SK-N-SH (cell line): Measurements from ENCODE around the gene PPP4C. TPM values are rescaled to one million over a fixed set of nuclear protein-coding genes. Genes with fewer than 3 reads are reported as not detected.

Experiments
- CTCF ChIA-PET: fragments of 300-600, 350-600 bp; formaldehyde crosslinking; extraction: SDS; loops from one replicate; lab custom pipeline; 2021; lab: Yijun Ruan, JAX
- POLR2A ChIA-PET: fragments of 350-600 bp; sonication (Branson Sonifier 250); formaldehyde crosslinking; extraction: SDS; loops from one replicate; lab custom pipeline; 2020; ENCODE audit warnings: antibody characterized with exemption, inconsistent platforms; lab: Yijun Ruan, JAX
- DNase-seq: peaks from one replicate; pipeline ENCODE4 v3.0.0; 2012
- H2AFZ ChIP-seq: fragments of 200-600 bp; sonication (generic); 2 replicates; pipeline ENCODE4 v1.8.1; 2016; ENCODE audit warnings: antibody characterized with exemption, mild to moderate bottlenecking, low read depth
- H3F3A ChIP-seq: fragments of 200-600 bp; sonication (generic); replicated peaks from 2 replicates; pipeline ENCODE3; 2016; ENCODE audit warnings: antibody characterized with exemption, mild to moderate bottlenecking; ENCODE audit not compliant: insufficient read depth
- H3K27ac ChIP-seq, 2 experiments: fragments of 200-500 bp in 1 of 2; fragments of 200-600 bp in 1 of 2; sonication (Bioruptor generic) in 1 of 2; sonication (generic), shearing (Covaris generic) in 1 of 2; 2 replicates each; pipeline versions ENCODE4 v1.5.1 to v1.6.1; 2014 to 2016; ENCODE audit warnings: low read depth in 2 of 2, inconsistent platforms in 1 of 2, low read length in 1 of 2, mild to moderate bottlenecking in 1 of 2, mixed read lengths in 1 of 2
- H3K27me3 ChIP-seq: fragments of 200-600 bp; sonication (generic), shearing (Covaris generic); 2 replicates; pipeline ENCODE4 v1.6.1; 2016; ENCODE audit warnings: mixed run types; ENCODE audit not compliant: insufficient read depth
- H3K36me3 ChIP-seq, 2 experiments: fragments of 200-500 bp in 1 of 2; fragments of 200-600 bp in 1 of 2; sonication (Bioruptor generic) in 1 of 2; sonication (generic) in 1 of 2; replicated peaks in 1 of 2; 2 replicates each; pipeline versions ENCODE3 to v1.5.1; 2014 to 2016; ENCODE audit warnings: low read length in 1 of 2, mild to moderate bottlenecking in 1 of 2; ENCODE audit not compliant: insufficient read depth in 2 of 2, control insufficient read depth in 1 of 2
- H3K4me1 ChIP-seq, 2 experiments: fragments of 200-500 bp in 1 of 2; fragments of 200-600 bp in 1 of 2; sonication (Bioruptor generic) in 1 of 2; sonication (generic), shearing (Covaris generic) in 1 of 2; 2 replicates each; pipeline versions ENCODE4 v1.5.1 to v1.6.1; 2014 to 2016; ENCODE audit warnings: low read depth in 1 of 2, low read length in 1 of 2, mixed run types in 1 of 2; ENCODE audit not compliant: insufficient read depth in 2 of 2, control insufficient read depth in 1 of 2
- H3K4me2 ChIP-seq: fragments of 200-600 bp; sonication (generic), shearing (Covaris generic); 2 replicates; pipeline ENCODE4 v1.6.1; 2017; ENCODE audit warnings: mixed run types
- H3K4me3 ChIP-seq, 2 experiments: fragments of 200-500 bp in 1 of 2; fragments of 200-600 bp in 1 of 2; sonication (Bioruptor generic) in 1 of 2; sonication (generic), shearing (Covaris generic) in 1 of 2; 2 replicates each; pipeline versions ENCODE4 v1.5.1 to v1.8.1; 2014 to 2016; ENCODE audit warnings: low read depth in 2 of 2, inconsistent platforms in 1 of 2, low read length in 1 of 2, mild to moderate bottlenecking in 1 of 2, mixed read lengths in 1 of 2, moderate library complexity in 1 of 2
- H3K79me2 ChIP-seq: fragments of 200-600 bp; sonication (generic); 2 replicates; pipeline ENCODE4 v1.8.1; 2017; ENCODE audit warnings: mild to moderate bottlenecking; ENCODE audit not compliant: insufficient read depth
- H3K9ac ChIP-seq: fragments of 200-600 bp; sonication (generic); 2 replicates; pipeline ENCODE4 v1.6.1; 2017; ENCODE audit warnings: mixed run types
- H3K9me2 ChIP-seq: fragments of 200-600 bp; sonication (generic); 2 replicates; pipeline ENCODE4 v1.6.1; 2017; ENCODE audit warnings: mixed run types
- H3K9me3 ChIP-seq: fragments of 200-600 bp; sonication (generic); 2 replicates; pipeline ENCODE4 v1.6.1; 2017; ENCODE audit warnings: mixed run types, mild to moderate bottlenecking, moderate library complexity
- H4K20me1 ChIP-seq: fragments of 200-600 bp; sonication (generic); 2 replicates; pipeline ENCODE4 v1.6.1; 2017; ENCODE audit warnings: mild to moderate bottlenecking, mixed run types; ENCODE audit not compliant: insufficient read depth
- EP300 ChIP-seq, 2 experiments: IDR thresholded peaks; 2 replicates each; pipeline versions ENCODE4 v1.4.0 to v1.6.1; 2012; ENCODE audit warnings: borderline replicate concordance in 1 of 2, low read depth in 1 of 2, low read length in 1 of 2
- FOSL2 ChIP-seq: IDR thresholded peaks from 2 replicates; pipeline ENCODE4 v1.4.0; 2012; ENCODE audit warnings: low read depth, mild to moderate bottlenecking, moderate library complexity, borderline replicate concordance
- FOXM1 ChIP-seq: IDR thresholded peaks from 2 replicates; pipeline ENCODE4 v1.4.0; 2012; ENCODE audit warnings: low read depth, mild to moderate bottlenecking
- GABPA ChIP-seq: IDR thresholded peaks from 2 replicates; pipeline ENCODE4 v1.4.0; 2012; ENCODE audit warnings: low read depth, mild to moderate bottlenecking
- JUND ChIP-seq: IDR thresholded peaks from 2 replicates; pipeline ENCODE4 v1.4.0; 2012
- MAX ChIP-seq: IDR thresholded peaks from 2 replicates; pipeline ENCODE4 v1.4.0; 2012; ENCODE audit warnings: low read depth
- NRF1 ChIP-seq: IDR thresholded peaks from 2 replicates; pipeline ENCODE4 v1.6.1; 2012; ENCODE audit warnings: low read depth, mild to moderate bottlenecking, low read length
- POLR2AphosphoS5 ChIP-seq: IDR thresholded peaks from 2 replicates; pipeline ENCODE4 v1.6.1; 2012; ENCODE audit warnings: low read depth, low read length
- REST ChIP-seq: IDR thresholded peaks from 2 replicates; pipeline ENCODE4 v1.6.1; 2012; ENCODE audit warnings: mild to moderate bottlenecking, low read depth, low read length, moderate library complexity
- RFX5 ChIP-seq: IDR thresholded peaks from 2 replicates; pipeline ENCODE4 v1.6.1; 2012; ENCODE audit warnings: mild to moderate bottlenecking, improper control_type of control experiment, low read length
- SIN3A ChIP-seq: IDR thresholded peaks from 2 replicates; pipeline ENCODE4 v1.6.1; 2012; ENCODE audit warnings: low read depth, mild to moderate bottlenecking, low read length, moderate library complexity, borderline replicate concordance
- SMC3 ChIP-seq: IDR thresholded peaks from 2 replicates; pipeline ENCODE4 v1.6.1; 2012; ENCODE audit warnings: low read depth, low read length, improper control_type of control experiment
- WGBS: methylation state at CpG from one replicate; pipeline ENCODE4 v1.1.6; 2017; ENCODE audit warnings: low lambda C conversion rate; 5-methylcytosine and 5-hydroxymethylcytosine counted together
- polyA plus RNA-seq, 3 experiments: library from polyadenylated mRNA; depleted of rRNA; stranded (reverse); fragments of >200 nt; gene quantifications; 2 replicates each; pipeline ENCODE4 v1.2.3, GENCODE V29; 2012

Gene PPP4C
- polyA plus RNA-seq, 1 of the 3 experiments (the other 2 are of a cell fraction), result 339 TPM

GRCh38 chr16:30049871-30050270 is 25.9 kb upstream of the PPP4C start:
- POLR2A ChIA-PET, result no interaction called here
- Histone ChIP-seq H3K4me3 (no peak overlapping the region), H3K36me3 (no peaks in the 10 kb centered on the region), H3K4me1 (peaks cover 5% of the 10 kb centered on the region in 2 experiments; a peak in 2 of 4 replicates), H3K9me3 (no peaks in the 10 kb centered on the region), H2AFZ (no peak overlapping the region), H3F3A (peaks cover 22% of the 10 kb centered on the region), H3K9me2 (no peaks in the 10 kb centered on the region), H3K79me2 (peaks cover 22% of the 10 kb centered on the region; the same call in 1 of the 2 replicates), H3K27ac (no peak overlapping the region), H4K20me1 (no peaks in the 10 kb centered on the region), H3K4me2 (no peak overlapping the region), H3K27me3 (no peaks in the 10 kb centered on the region), H3K9ac (no peak overlapping the region)
- no peak for DNase-seq
- 93% methylated on average over 8 of the region's 8 CpGs for WGBS
- TF ChIP-seq REST (no peak), POLR2AphosphoS5 (no peak), JUND (no peak), GABPA (no peak), FOXM1 (no peak), EP300 (IDR thresholded peaks at IDR 0.05; ENCODE audit: borderline replicate concordance in 1 of 2, low read depth in 1 of 2, low read length in 1 of 2) (no peak), SIN3A (no peak), RFX5 (no peak), NRF1 (no peak)
- CTCF ChIA-PET, result interaction anchor here (1.0 to 6.1 kb wide), 5 partner anchors 9 to 242 kb away, joined by 3 to 31 read pairs (median 4); partner anchors contain the start of genes TBX6 and TLCD3B

- Histone ChIP-seq H3K79me2 (peaks cover 33% of the 10 kb centered on the region; the same call in 1 of the 2 replicates), H3K36me3 (no peaks in the 10 kb centered on the region), H2AFZ (no peak overlapping the region; the same call in 1 of the 2 replicates), H3K9me2 (no peaks in the 10 kb centered on the region), H3K27ac (peak overlapping the region in 1 of 2 experiments; percentile 70; a peak in 2 of 4 replicates), H3K4me3 (no peak overlapping the region), H3K4me2 (no peak overlapping the region), H3F3A (peaks cover 22% of the 10 kb centered on the region), H3K9me3 (no peaks in the 10 kb centered on the region), H3K27me3 (no peaks in the 10 kb centered on the region), H3K4me1 (peaks cover 5% of the 10 kb centered on the region in 2 experiments; a peak in 2 of 4 replicates), H4K20me1 (no peaks in the 10 kb centered on the region), H3K9ac (peak overlapping the region; percentile 51; the same call in 1 of the 2 replicates)
- ChIA-PET POLR2A (no interaction called here), CTCF (interaction anchor here (0.6 to 6.1 kb wide), 3 partner anchors 9 to 346 kb away, joined by 3 to 31 read pairs (median 3); partner anchors contain the start of gene TLCD3B)
- TF ChIP-seq MAX (peak; percentile 56; the same call in 1 of the 2 replicates), FOSL2 (peak; percentile 56; the same call in 1 of the 2 replicates), SMC3 (no peak)
- DNase-seq, result no peak
- 40% methylated on average over 3 of the region's 3 CpGs for WGBS
Measured at GRCh38 chr16:30051518-30051917, 24.3 kb upstream of the PPP4C start.
